Left hindlimb (tissue), 1 donor: ENCODE results near the gene FER.
"Not testable (repeated sequence)": the region's sequence is repeated elsewhere in the genome, so short reads cannot be mapped to it uniquely, and the experiment has no call there.

ENCODE experiments used
- DNase-seq: peaks from one replicate; pipeline ENCODE4 v3.0.0-alpha.2; 2018

FER gene

GRCh38 chr5:109050321-109050720 lies 302.6 kb downstream of the FER start:
- not testable (repeated sequence) for DNase-seq

GRCh38 chr5:109052216-109052615 lies 304.5 kb downstream of the FER start:
- not testable (repeated sequence) for DNase-seq

- no peak for DNase-seq
Observed at GRCh38 chr5:109053995-109054417, 306.3 kb downstream of the FER start.

- no peak for DNase-seq
Observed at GRCh38 chr5:109060378-109061025, 312.8 kb downstream of the FER start.

GRCh38 chr5:109062664-109063063 lies 315.0 kb downstream of the FER start:
- DNase-seq, result no peak

GRCh38 chr5:109063223-109063622 lies 315.5 kb downstream of the FER start:
- DNase-seq, result no peak

GRCh38 chr5:109076741-109077140 lies 329.0 kb downstream of the FER start:
- DNase-seq, result no peak

- no peak for DNase-seq
Observed at GRCh38 chr5:109078448-109078847, 330.8 kb downstream of the FER start.

GRCh38 chr5:109080481-109080880 lies 332.8 kb downstream of the FER start:
- DNase-seq, result no peak

GRCh38 chr5:109080896-109081295 lies 333.2 kb downstream of the FER start:
- DNase-seq, result no peak

- no peak for DNase-seq
Observed at GRCh38 chr5:109083937-109084336, 336.2 kb downstream of the FER start.

- DNase-seq, result no peak
Observed at GRCh38 chr5:109089191-109089590, 341.5 kb downstream of the FER start.

GRCh38 chr5:109099081-109099480 lies 351.4 kb downstream of the FER start:
- no peak for DNase-seq

- no peak for DNase-seq
Observed at GRCh38 chr5:109100971-109101370, 353.3 kb downstream of the FER start.

- no peak for DNase-seq
Observed at GRCh38 chr5:109102096-109102690, 354.5 kb downstream of the FER start.

- no peak for DNase-seq
Observed at GRCh38 chr5:109105631-109106267, 358.1 kb downstream of the FER start.

- DNase-seq, result no peak
Observed at GRCh38 chr5:109111680-109112079, 364.0 kb downstream of the FER start.

- no peak for DNase-seq
Observed at GRCh38 chr5:109113608-109114007, 365.9 kb downstream of the FER start.

- no peak for DNase-seq
Observed at GRCh38 chr5:109121225-109121624, 373.5 kb downstream of the FER start.

GRCh38 chr5:109125755-109126429 lies 378.2 kb downstream of the FER start:
- DNase-seq, result no peak

- DNase-seq, result no peak
Observed at GRCh38 chr5:109126481-109126880, 378.8 kb downstream of the FER start.

GRCh38 chr5:109136906-109137305 lies 389.2 kb downstream of the FER start:
- no peak for DNase-seq
